ENCODE measurements around the gene RCBTB2.

Gene RCBTB2

DNA sequence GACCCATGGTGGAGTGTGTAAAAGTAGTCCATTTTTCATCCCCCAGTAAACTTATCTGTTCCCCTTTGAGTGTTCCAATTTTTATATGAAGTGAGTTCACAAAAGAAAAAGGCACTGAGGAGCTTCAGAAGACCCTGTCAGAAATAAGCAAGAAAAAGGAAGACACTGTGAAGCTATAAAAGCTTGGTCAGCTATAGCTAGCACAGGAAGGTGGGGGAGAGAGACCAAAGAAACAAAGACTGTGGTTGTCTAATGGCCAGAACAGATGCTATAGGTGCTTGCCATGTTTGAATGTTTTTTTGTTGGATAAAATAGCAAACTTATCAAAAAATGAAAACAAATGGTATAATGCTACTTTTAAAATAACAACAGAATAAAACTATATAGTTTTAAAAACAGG, 46.5 kb downstream of the RCBTB2 start (continued):
- TF ChIP-seq OSR1 (CRISPR knock-in tag; IDR thresholded peaks at IDR 0.05) = no peak
- TF ChIP-seq PPARA (CRISPR knock-in tag; IDR thresholded peaks at IDR 0.05; ENCODE audit: borderline replicate concordance) = no peak
- TF ChIP-seq RARB (CRISPR knock-in tag; IDR thresholded peaks at IDR 0.05) = no peak
- no peak for TF ChIP-seq ISL1 (CRISPR knock-in tag; IDR thresholded peaks at IDR 0.05)
- no peak for TF ChIP-seq GLIS3 (CRISPR knock-in tag; IDR thresholded peaks at IDR 0.05)
- no peak for TF ChIP-seq ZFP3 (CRISPR knock-in tag; IDR thresholded peaks at IDR 0.05)
- TF ChIP-seq TCF4 (CRISPR knock-in tag; IDR thresholded peaks at IDR 0.05; ENCODE audit: borderline replicate concordance) = no peak
- TF ChIP-seq, protein P1, sequence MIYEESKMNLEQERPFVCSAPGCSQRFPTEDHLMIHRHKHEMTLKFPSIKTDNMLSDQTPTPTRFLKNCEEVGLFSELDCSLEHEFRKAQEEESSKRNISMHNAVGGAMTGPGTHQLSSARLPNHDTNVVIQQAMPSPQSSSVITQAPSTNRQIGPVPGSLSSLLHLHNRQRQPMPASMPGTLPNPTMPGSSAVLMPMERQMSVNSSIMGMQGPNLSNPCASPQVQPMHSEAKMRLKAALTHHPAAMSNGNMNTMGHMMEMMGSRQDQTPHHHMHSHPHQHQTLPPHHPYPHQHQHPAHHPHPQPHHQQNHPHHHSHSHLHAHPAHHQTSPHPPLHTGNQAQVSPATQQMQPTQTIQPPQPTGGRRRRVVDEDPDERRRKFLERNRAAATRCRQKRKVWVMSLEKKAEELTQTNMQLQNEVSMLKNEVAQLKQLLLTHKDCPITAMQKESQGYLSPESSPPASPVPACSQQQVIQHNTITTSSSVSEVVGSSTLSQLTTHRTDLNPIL (CRISPR knock-in tag; IDR thresholded peaks at IDR 0.05; ENCODE audit: low read depth) = no peak

DNA sequence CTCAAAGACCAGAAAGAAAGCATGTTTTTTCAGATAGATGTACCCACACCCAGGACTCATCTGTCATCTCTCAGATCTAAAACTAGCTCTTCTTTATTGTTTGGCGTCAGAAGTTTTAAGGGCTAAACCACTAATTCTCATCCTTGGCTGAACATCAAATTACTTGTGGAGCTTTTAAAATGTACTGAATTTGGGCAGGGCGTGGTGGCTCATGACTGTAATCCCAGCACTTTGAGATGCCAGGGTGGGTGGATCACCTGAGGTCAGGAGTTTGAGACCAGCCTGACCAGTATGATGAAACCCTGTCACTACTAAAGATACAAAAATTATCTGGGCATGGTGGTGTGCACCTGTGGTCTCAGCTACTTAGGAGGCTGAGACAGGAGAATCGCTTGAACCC, 47.4 kb downstream of the RCBTB2 start:
- TF ChIP-seq ZFP30 (CRISPR knock-in tag; IDR thresholded peaks at IDR 0.05) (no peak), ZNF565 (CRISPR knock-in tag; conservative IDR thresholded peaks at IDR 0.05; ENCODE audit: low read depth) (no peak), ZFP3 (CRISPR knock-in tag; IDR thresholded peaks at IDR 0.05) (no peak), PPARA (CRISPR knock-in tag; IDR thresholded peaks at IDR 0.05; ENCODE audit: borderline replicate concordance) (no peak), CSDC2 (CRISPR knock-in tag; IDR thresholded peaks at IDR 0.05) (no peak), ZC3H10 (CRISPR knock-in tag; IDR thresholded peaks at IDR 0.05) (no peak), BACH2 (CRISPR knock-in tag; IDR thresholded peaks at IDR 0.05; ENCODE audit: borderline replicate concordance) (no peak)
- TF ChIP-seq, protein P2, sequence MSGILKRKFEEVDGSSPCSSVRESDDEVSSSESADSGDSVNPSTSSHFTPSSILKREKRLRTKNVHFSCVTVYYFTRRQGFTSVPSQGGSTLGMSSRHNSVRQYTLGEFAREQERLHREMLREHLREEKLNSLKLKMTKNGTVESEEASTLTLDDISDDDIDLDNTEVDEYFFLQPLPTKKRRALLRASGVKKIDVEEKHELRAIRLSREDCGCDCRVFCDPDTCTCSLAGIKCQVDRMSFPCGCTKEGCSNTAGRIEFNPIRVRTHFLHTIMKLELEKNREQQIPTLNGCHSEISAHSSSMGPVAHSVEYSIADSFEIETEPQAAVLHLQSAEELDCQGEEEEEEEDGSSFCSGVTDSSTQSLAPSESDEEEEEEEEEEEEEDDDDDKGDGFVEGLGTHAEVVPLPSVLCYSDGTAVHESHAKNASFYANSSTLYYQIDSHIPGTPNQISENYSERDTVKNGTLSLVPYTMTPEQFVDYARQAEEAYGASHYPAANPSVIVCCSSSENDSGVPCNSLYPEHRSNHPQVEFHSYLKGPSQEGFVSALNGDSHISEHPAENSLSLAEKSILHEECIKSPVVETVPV (CRISPR knock-in tag; IDR thresholded peaks at IDR 0.05) = no peak
- TF ChIP-seq, protein P3, sequence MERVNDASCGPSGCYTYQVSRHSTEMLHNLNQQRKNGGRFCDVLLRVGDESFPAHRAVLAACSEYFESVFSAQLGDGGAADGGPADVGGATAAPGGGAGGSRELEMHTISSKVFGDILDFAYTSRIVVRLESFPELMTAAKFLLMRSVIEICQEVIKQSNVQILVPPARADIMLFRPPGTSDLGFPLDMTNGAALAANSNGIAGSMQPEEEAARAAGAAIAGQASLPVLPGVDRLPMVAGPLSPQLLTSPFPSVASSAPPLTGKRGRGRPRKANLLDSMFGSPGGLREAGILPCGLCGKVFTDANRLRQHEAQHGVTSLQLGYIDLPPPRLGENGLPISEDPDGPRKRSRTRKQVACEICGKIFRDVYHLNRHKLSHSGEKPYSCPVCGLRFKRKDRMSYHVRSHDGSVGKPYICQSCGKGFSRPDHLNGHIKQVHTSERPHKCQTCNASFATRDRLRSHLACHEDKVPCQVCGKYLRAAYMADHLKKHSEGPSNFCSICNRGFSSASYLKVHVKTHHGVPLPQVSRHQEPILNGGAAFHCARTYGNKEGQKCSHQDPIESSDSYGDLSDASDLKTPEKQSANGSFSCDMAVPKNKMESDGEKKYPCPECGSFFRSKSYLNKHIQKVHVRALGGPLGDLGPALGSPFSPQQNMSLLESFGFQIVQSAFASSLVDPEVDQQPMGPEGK (CRISPR knock-in tag; IDR thresholded peaks at IDR 0.05; ENCODE audit: borderline replicate concordance) = no peak
- no peak for ATAC-seq

GRCh38 chr13:48483575-48483974, 49.3 kb downstream of the RCBTB2 start:
- no peak for ATAC-seq
- no peak for TF ChIP-seq ARNTL (CRISPR knock-in tag; IDR thresholded peaks at IDR 0.05; ENCODE audit: borderline replicate concordance, low read depth)
- TF ChIP-seq, protein P4, sequence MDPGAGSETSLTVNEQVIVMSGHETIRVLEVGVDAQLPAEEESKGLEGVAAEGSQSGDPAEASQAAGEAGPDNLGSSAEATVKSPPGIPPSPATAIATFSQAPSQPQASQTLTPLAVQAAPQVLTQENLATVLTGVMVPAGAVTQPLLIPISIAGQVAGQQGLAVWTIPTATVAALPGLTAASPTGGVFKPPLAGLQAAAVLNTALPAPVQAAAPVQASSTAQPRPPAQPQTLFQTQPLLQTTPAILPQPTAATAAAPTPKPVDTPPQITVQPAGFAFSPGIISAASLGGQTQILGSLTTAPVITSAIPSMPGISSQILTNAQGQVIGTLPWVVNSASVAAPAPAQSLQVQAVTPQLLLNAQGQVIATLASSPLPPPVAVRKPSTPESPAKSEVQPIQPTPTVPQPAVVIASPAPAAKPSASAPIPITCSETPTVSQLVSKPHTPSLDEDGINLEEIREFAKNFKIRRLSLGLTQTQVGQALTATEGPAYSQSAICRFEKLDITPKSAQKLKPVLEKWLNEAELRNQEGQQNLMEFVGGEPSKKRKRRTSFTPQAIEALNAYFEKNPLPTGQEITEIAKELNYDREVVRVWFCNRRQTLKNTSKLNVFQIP (CRISPR knock-in tag; IDR thresholded peaks at IDR 0.05; ENCODE audit: borderline replicate concordance, low read depth) = no peak
- TF ChIP-seq ZNF565 (CRISPR knock-in tag; conservative IDR thresholded peaks at IDR 0.05; ENCODE audit: low read depth) = no peak
- TF ChIP-seq CSDC2 (CRISPR knock-in tag; IDR thresholded peaks at IDR 0.05) = no peak
- TF ChIP-seq TOX (CRISPR knock-in tag; IDR thresholded peaks at IDR 0.05; ENCODE audit: borderline replicate concordance) = no peak
- TF ChIP-seq ZFP30 (CRISPR knock-in tag; IDR thresholded peaks at IDR 0.05) = no peak
- TF ChIP-seq, protein P2 (CRISPR knock-in tag; IDR thresholded peaks at IDR 0.05) = no peak
- no peak for TF ChIP-seq RARB (CRISPR knock-in tag; IDR thresholded peaks at IDR 0.05)

- TF ChIP-seq ZNF565 (CRISPR knock-in tag; conservative IDR thresholded peaks at IDR 0.05; ENCODE audit: low read depth) = no peak
- no peak for TF ChIP-seq TCF4 (CRISPR knock-in tag; IDR thresholded peaks at IDR 0.05; ENCODE audit: borderline replicate concordance)
- TF ChIP-seq ZNF8 (CRISPR knock-in tag; IDR thresholded peaks at IDR 0.05) = no peak
- no peak for TF ChIP-seq ZFP30 (CRISPR knock-in tag; IDR thresholded peaks at IDR 0.05)
- TF ChIP-seq BACH2 (CRISPR knock-in tag; IDR thresholded peaks at IDR 0.05; ENCODE audit: borderline replicate concordance) = no peak
- TF ChIP-seq ESRRG (CRISPR knock-in tag; IDR thresholded peaks at IDR 0.05) = no peak
- TF ChIP-seq TSHZ2 (CRISPR knock-in tag; IDR thresholded peaks at IDR 0.05) = no peak
- TF ChIP-seq ZFP3 (CRISPR knock-in tag; IDR thresholded peaks at IDR 0.05) = no peak
- TF ChIP-seq, protein P2 (CRISPR knock-in tag; IDR thresholded peaks at IDR 0.05) = no peak
- ATAC-seq = peak; percentile 34; the same call in 1 of the 3 replicates
Observed at GRCh38 chr13:48478391-48478790, 54.5 kb downstream of the RCBTB2 start.

All from SK-N-SH treated with all-trans-retinoic acid at 6 μM for 48 hours (cell line).